ENCODE measurements around the gene PYGO1. TPM values are rescaled to one million over a fixed set of nuclear protein-coding genes. Genes with fewer than 3 reads are reported as not detected.

PYGO1 gene
- total RNA-seq, 1 donor from 2014 or later, result 11.1 TPM

GRCh38 chr15:55564347-55565145, 23.6 kb downstream of the PYGO1 start:
- Histone ChIP-seq H3K9me3 (peaks cover 6% of the 10 kb centered on the region), H3K27ac (no peak overlapping the region), H3K4me1 (no peaks in the 10 kb centered on the region), H3K36me3 (no peaks in the 10 kb centered on the region), H3K4me3 (no peak overlapping the region), H3K27me3 (no peaks in the 10 kb centered on the region)
- intact Hi-C loops (cut with DNase I), result no loop called here
- TF ChIP-seq, protein P1, sequence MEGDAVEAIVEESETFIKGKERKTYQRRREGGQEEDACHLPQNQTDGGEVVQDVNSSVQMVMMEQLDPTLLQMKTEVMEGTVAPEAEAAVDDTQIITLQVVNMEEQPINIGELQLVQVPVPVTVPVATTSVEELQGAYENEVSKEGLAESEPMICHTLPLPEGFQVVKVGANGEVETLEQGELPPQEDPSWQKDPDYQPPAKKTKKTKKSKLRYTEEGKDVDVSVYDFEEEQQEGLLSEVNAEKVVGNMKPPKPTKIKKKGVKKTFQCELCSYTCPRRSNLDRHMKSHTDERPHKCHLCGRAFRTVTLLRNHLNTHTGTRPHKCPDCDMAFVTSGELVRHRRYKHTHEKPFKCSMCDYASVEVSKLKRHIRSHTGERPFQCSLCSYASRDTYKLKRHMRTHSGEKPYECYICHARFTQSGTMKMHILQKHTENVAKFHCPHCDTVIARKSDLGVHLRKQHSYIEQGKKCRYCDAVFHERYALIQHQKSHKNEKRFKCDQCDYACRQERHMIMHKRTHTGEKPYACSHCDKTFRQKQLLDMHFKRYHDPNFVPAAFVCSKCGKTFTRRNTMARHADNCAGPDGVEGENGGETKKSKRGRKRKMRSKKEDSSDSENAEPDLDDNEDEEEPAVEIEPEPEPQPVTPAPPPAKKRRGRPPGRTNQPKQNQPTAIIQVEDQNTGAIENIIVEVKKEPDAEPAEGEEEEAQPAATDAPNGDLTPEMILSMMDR (IDR thresholded peaks at IDR 0.05), result peak; percentile 7
- ATAC-seq (no peak), DNase-seq (no peak)

- peaks cover 6% of the 10 kb centered on the region for H3K9me3 ChIP-seq
- H3K27me3 ChIP-seq, result no peaks in the 10 kb centered on the region
- no peaks in the 10 kb centered on the region for H3K4me1 ChIP-seq
- H3K4me3 ChIP-seq, result no peak overlapping the region
- no peak for DNase-seq
- no peaks in the 10 kb centered on the region for H3K36me3 ChIP-seq
- H3K27ac ChIP-seq, result no peak overlapping the region
- intact Hi-C loops (cut with DNase I), result no loop called here
- ATAC-seq, result no peak
- TF ChIP-seq, protein P1 (IDR thresholded peaks at IDR 0.05), result no peak
Measured at GRCh38 chr15:55562601-55563000, 25.5 kb downstream of the PYGO1 start.

- peaks cover 8% of the 10 kb centered on the region for H3K9me3 ChIP-seq
- H3K27me3 ChIP-seq, result no peaks in the 10 kb centered on the region
- peaks cover 5% of the 10 kb centered on the region for H3K4me1 ChIP-seq
- TF ChIP-seq, protein P1 (IDR thresholded peaks at IDR 0.05), result no peak
- DNase-seq (no peak), ATAC-seq (no peak)
- H3K27ac ChIP-seq, result no peak overlapping the region
- no peaks in the 10 kb centered on the region for H3K36me3 ChIP-seq
- no peak overlapping the region for H3K4me3 ChIP-seq
- intact Hi-C loops (cut with DNase I), result no loop called here
Measured at GRCh38 chr15:55555089-55555488, 33.1 kb downstream of the PYGO1 start.

GRCh38 chr15:55552926-55553325, 35.2 kb downstream of the PYGO1 start:
- DNase-seq (no peak), ATAC-seq (peak; percentile 81)
- no peak overlapping the region for H3K4me3 ChIP-seq
- H3K4me1 ChIP-seq, result peaks cover 5% of the 10 kb centered on the region
- TF ChIP-seq, protein P1 (IDR thresholded peaks at IDR 0.05), result no peak
- intact Hi-C loops (cut with DNase I), result no loop called here
- peaks cover 8% of the 10 kb centered on the region for H3K9me3 ChIP-seq
- H3K27ac ChIP-seq, result no peak overlapping the region
- no peaks in the 10 kb centered on the region for H3K36me3 ChIP-seq
- H3K27me3 ChIP-seq, result no peaks in the 10 kb centered on the region

- peak; percentile 24 for ATAC-seq
- no peak for DNase-seq
- TF ChIP-seq, protein P1 (IDR thresholded peaks at IDR 0.05), result no peak
- no peaks in the 10 kb centered on the region for H3K27me3 ChIP-seq
- H3K36me3 ChIP-seq, result no peaks in the 10 kb centered on the region
- H3K4me1 ChIP-seq, result peaks cover 5% of the 10 kb centered on the region
- H3K4me3 ChIP-seq, result no peak overlapping the region
- peaks cover 8% of the 10 kb centered on the region for H3K9me3 ChIP-seq
- H3K27ac ChIP-seq, result no peak overlapping the region
- intact Hi-C loops (cut with DNase I), result no loop called here
Measured at GRCh38 chr15:55552451-55552850, 35.7 kb downstream of the PYGO1 start.

Measured in upper lobe of right lung (tissue), 1 donor.